K562 (cell line): ENCODE results near the gene AIF1. TPM values are rescaled to one million over a fixed set of nuclear protein-coding genes. Genes with fewer than 3 reads are reported as not detected.
A peak's percentile ranks its signal among the peaks of the same experiment; 100 is the strongest.

Experiments used
- ARID1B ChIP-seq: fragments of 450-650 bp; IDR thresholded peaks from 2 replicates; pipeline ENCODE4 v1.6.1; 2016; ENCODE audit warnings: antibody characterized with exemption, mild to moderate bottlenecking, inconsistent platforms
- CREM ChIP-seq: IDR thresholded peaks from 2 replicates; pipeline ENCODE4 v1.6.1; 2014; ENCODE audit warnings: antibody characterized with exemption, low read depth
- FIP1L1 ChIP-seq: fragments of 200-400 bp; formaldehyde crosslinking; IDR thresholded peaks from 2 replicates; pipeline ENCODE4 v1.6.1; 2018; ENCODE audit warnings: mild to moderate bottlenecking, low read depth, low read length; ENCODE audit not compliant: poor library complexity, severe bottlenecking
- HDAC1 ChIP-seq, 2 experiments: fragments of 450-650 bp; IDR thresholded peaks; 2 replicates each; pipeline ENCODE4 v1.6.1; 2016 to 2017; ENCODE audit warnings: inconsistent platforms in 1 of 2, mild to moderate bottlenecking in 1 of 2, moderate library complexity in 1 of 2
- HNRNPH1 ChIP-seq: fragments of 200-400 bp; formaldehyde crosslinking; optimal IDR thresholded peaks from 2 replicates; pipeline ENCODE3; 2017; ENCODE audit warnings: low read depth, mild to moderate bottlenecking, low read length, moderate library complexity
- HNRNPL ChIP-seq: fragments of 200-400 bp; formaldehyde crosslinking; IDR thresholded peaks from 2 replicates; pipeline ENCODE4 v1.6.1; 2017; ENCODE audit warnings: low read depth, mild to moderate bottlenecking, low read length
- KAT7 ChIP-seq: sonication (generic); formaldehyde crosslinking; IDR thresholded peaks from 2 replicates; pipeline ENCODE4 v1.8.0; 2022; ENCODE audit warnings: missing genetic modification reagents, mild to moderate bottlenecking, borderline replicate concordance
- MAZ ChIP-seq, 2 experiments: fragments of 450-650 bp in 1 of 2; sonication (generic) in 1 of 2; formaldehyde crosslinking; IDR thresholded peaks in 1 of 2; conservative IDR thresholded peaks in 1 of 2; 2 replicates each; pipeline versions ENCODE4 v1.4.0 to v1.5.0; 2020; ENCODE audit warnings: mild to moderate bottlenecking in 1 of 2, missing genetic modification reagents in 1 of 2
- MIER1 ChIP-seq: fragments of 450-650 bp; IDR thresholded peaks from 2 replicates; pipeline ENCODE4 v1.6.1; 2016; ENCODE audit warnings: antibody characterized with exemption, mild to moderate bottlenecking, low read depth
- MTA1 ChIP-seq: fragments of 450-650 bp; IDR thresholded peaks from 2 replicates; pipeline ENCODE4 v1.6.1; 2017; ENCODE audit warnings: borderline replicate concordance
- NFYB ChIP-seq: IDR thresholded peaks from 2 replicates; pipeline ENCODE4 v1.6.1; 2011; ENCODE audit warnings: mild to moderate bottlenecking, moderate library complexity; ENCODE audit not compliant: insufficient read length; ENCODE audit errors: extremely low read depth
- SMARCC2 ChIP-seq: fragments of 450-650 bp; IDR thresholded peaks from 2 replicates; pipeline ENCODE4 v1.6.1; 2017; ENCODE audit warnings: antibody characterized with exemption, moderate library complexity, mild to moderate bottlenecking, low read depth
- SMARCE1 ChIP-seq: fragments of 450-650 bp; IDR thresholded peaks from 2 replicates; pipeline ENCODE4 v1.7.1; 2016; ENCODE audit warnings: mild to moderate bottlenecking
- SP1 ChIP-seq: sonication (generic); formaldehyde crosslinking; IDR thresholded peaks from 2 replicates; pipeline ENCODE4 v1.8.1; 2022; ENCODE audit warnings: mild to moderate bottlenecking, missing genetic modification reagents
- TARDBP ChIP-seq: fragments of 450-650 bp; IDR thresholded peaks from 2 replicates; pipeline ENCODE4 v1.6.1; 2016
- TCFL5 ChIP-seq: fragments of 250-450 bp; sonication (Bioruptor Pico); conservative IDR thresholded peaks from 2 replicates; pipeline ENCODE4 v1.6.1; 2021; ENCODE audit warnings: mild to moderate bottlenecking, moderate library complexity, matching md5 sums
- ZNF12 ChIP-seq: sonication (generic); formaldehyde crosslinking; IDR thresholded peaks from 2 replicates; pipeline ENCODE4 v1.4.0; 2020; ENCODE audit warnings: mild to moderate bottlenecking, missing genetic modification reagents
- ZNF280A ChIP-seq: fragments of 450-650 bp; IDR thresholded peaks from 2 replicates; pipeline ENCODE4 v1.6.1; 2018; ENCODE audit warnings: mild to moderate bottlenecking, low read depth; ENCODE audit not compliant: partially characterized antibody
- ZNF551 ChIP-seq: fragments of 250-450 bp; sonication (Bioruptor Pico); IDR thresholded peaks from 2 replicates; pipeline ENCODE4 v1.5.0; 2021; ENCODE audit warnings: mild to moderate bottlenecking, moderate library complexity
- ZNF583 ChIP-seq: fragments of 250-450 bp; sonication (Bioruptor Pico); IDR thresholded peaks from 2 replicates; pipeline ENCODE4 v1.4.0; 2020
- polyA plus RNA-seq, 8 experiments: library from polyadenylated mRNA; depleted of rRNA in 4 of 8; stranded (reverse) in 5 of 8; unstranded in 3 of 8; fragments of >200 nt; fragmentation: Nextera tagmentation in 2 of 8; fragmentation: Illumina TruSeq in 1 of 8; extraction: Ambion mirVana in 2 of 8; extraction: Trizol in 1 of 8; gene quantifications; 2 replicates each; pipeline versions ENCODE4 v1.2.1 to v1.2.3, GENCODE V29; 2011 to 2014; ENCODE audit warnings: inconsistent platforms in 1 of 8, missing spikeins in 1 of 8
- total RNA-seq, 7 experiments: library from RNA; depleted of rRNA in 6 of 7; stranded (reverse); fragments of >200 nt in 6 of 7; fragmentation: Illumina TruSeq in 2 of 7; extraction: Trizol in 2 of 7; gene quantifications; 2 replicates each; pipeline versions ENCODE4 v1.2.1 to v1.2.3, GENCODE V29; 2011 to 2021; ENCODE audit warnings: low replicate concordance in 1 of 7
- TF ChIP-seq, protein P1 (sequence below): fragments of 250-450 bp; sonication (Bioruptor Pico); IDR thresholded peaks from 2 replicates; pipeline ENCODE4 v1.5.0; 2021
- TF ChIP-seq, protein P2 (sequence below), 3 experiments: IDR thresholded peaks in 2 of 3; conservative IDR thresholded peaks in 1 of 3; 2 replicates each; pipeline ENCODE4 v1.5.1; 2011 to 2012; ENCODE audit warnings: low read length in 3 of 3, mild to moderate bottlenecking in 3 of 3, control low read depth in 2 of 3, improper control_type of control experiment in 1 of 3, inconsistent platforms in 1 of 3, low read depth in 1 of 3, mixed read lengths in 1 of 3, moderate library complexity in 1 of 3; ENCODE audit not compliant: insufficient read depth in 2 of 3

Gene AIF1
- total and polyA plus RNA-seq, 9 of the 15 experiments (the other 6 are each of a cell fraction or from before 2014, with no cell fraction given) = 9.4 to 33.4 (median 19.4) TPM

GRCh38 chr6:31666337-31666965 is 51.4 kb downstream of the AIF1 start (continued):
- no peak for TF ChIP-seq TCFL5
- TF ChIP-seq SP1 (CRISPR knock-in tag) = no peak
- no peak for TF ChIP-seq NFYB
- no peak for TF ChIP-seq FIP1L1
- TF ChIP-seq, protein P1, sequence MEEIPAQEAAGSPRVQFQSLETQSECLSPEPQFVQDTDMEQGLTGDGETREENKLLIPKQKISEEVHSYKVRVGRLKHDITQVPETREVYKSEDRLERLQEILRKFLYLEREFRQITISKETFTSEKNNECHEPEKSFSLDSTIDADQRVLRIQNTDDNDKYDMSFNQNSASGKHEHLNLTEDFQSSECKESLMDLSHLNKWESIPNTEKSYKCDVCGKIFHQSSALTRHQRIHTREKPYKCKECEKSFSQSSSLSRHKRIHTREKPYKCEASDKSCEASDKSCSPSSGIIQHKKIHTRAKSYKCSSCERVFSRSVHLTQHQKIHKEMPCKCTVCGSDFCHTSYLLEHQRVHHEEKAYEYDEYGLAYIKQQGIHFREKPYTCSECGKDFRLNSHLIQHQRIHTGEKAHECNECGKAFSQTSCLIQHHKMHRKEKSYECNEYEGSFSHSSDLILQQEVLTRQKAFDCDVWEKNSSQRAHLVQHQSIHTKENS (CRISPR knock-in tag) = no peak
- no peak for TF ChIP-seq HNRNPH1
- TF ChIP-seq HDAC1 (IDR thresholded peaks at IDR 0.05) = peak in 1 of 2 experiments; percentile 77; a peak in 2 of 4 replicates
- no peak for TF ChIP-seq ARID1B
- TF ChIP-seq ZNF12 = peak; percentile 36; the same call in 1 of the 2 replicates
- TF ChIP-seq SMARCC2 = 0 out of 2 replicates have a peak, but pooled peaks have one; percentile 62
- no peak for TF ChIP-seq CREM
- no peak for TF ChIP-seq HNRNPL
- TF ChIP-seq KAT7 (CRISPR knock-in tag) = 0 out of 2 replicates have a peak, but pooled peaks have one; percentile 8
- TF ChIP-seq MIER1 = peak; percentile 35; the same call in 1 of the 2 replicates
- no peak for TF ChIP-seq MAZ (CRISPR knock-in tag; conservative IDR thresholded peaks at IDR 0.05 in 1 of 2, IDR thresholded peaks at IDR 0.05 in 1 of 2)
- TF ChIP-seq MTA1 = no peak
- TF ChIP-seq TARDBP = no peak; the same call in 1 of the 2 replicates
- TF ChIP-seq ZNF583 (CRISPR knock-in tag) = no peak
- TF ChIP-seq, protein P2, sequence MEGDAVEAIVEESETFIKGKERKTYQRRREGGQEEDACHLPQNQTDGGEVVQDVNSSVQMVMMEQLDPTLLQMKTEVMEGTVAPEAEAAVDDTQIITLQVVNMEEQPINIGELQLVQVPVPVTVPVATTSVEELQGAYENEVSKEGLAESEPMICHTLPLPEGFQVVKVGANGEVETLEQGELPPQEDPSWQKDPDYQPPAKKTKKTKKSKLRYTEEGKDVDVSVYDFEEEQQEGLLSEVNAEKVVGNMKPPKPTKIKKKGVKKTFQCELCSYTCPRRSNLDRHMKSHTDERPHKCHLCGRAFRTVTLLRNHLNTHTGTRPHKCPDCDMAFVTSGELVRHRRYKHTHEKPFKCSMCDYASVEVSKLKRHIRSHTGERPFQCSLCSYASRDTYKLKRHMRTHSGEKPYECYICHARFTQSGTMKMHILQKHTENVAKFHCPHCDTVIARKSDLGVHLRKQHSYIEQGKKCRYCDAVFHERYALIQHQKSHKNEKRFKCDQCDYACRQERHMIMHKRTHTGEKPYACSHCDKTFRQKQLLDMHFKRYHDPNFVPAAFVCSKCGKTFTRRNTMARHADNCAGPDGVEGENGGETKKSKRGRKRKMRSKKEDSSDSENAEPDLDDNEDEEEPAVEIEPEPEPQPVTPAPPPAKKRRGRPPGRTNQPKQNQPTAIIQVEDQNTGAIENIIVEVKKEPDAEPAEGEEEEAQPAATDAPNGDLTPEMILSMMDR (IDR thresholded peaks at IDR 0.05 in 2 of 3, conservative IDR thresholded peaks at IDR 0.05 in 1 of 3; ENCODE audit: insufficient read depth in 2 of 3, low read depth in 1 of 3, low read length in 3 of 3) = no peak
- peak; percentile 35 for TF ChIP-seq ZNF280A
- peak; percentile 74; the same call in 1 of the 2 replicates for TF ChIP-seq SMARCE1
- no peak for TF ChIP-seq ZNF551 (CRISPR knock-in tag)
